LNCAP (cell line): ENCODE measurements around the gene RAD18.

Source experiments
- CTCF ChIP-seq: fragments of 450-650 bp; IDR thresholded peaks from 2 replicates; pipeline ENCODE4 v1.5.1; 2017; ENCODE audit warnings: mild to moderate bottlenecking

The RAD18 gene

GRCh38 chr3:8868996-8869395 is 94.3 kb downstream of the RAD18 start:
- no peak for TF ChIP-seq CTCF

GRCh38 chr3:8867646-8868045 is 95.6 kb downstream of the RAD18 start:
- TF ChIP-seq CTCF = no peak

GRCh38 chr3:8865697-8866096 is 97.6 kb downstream of the RAD18 start:
- no peak for TF ChIP-seq CTCF

- no peak for TF ChIP-seq CTCF
Measured at GRCh38 chr3:8864402-8865350, 98.6 kb downstream of the RAD18 start.

GRCh38 chr3:8863891-8864290 is 99.4 kb downstream of the RAD18 start:
- no peak for TF ChIP-seq CTCF

- TF ChIP-seq CTCF = no peak
Measured at GRCh38 chr3:8857720-8858367, 105.4 kb downstream of the RAD18 start.

GRCh38 chr3:8856721-8857120 is 106.6 kb downstream of the RAD18 start:
- TF ChIP-seq CTCF = no peak
